GM12891 (cell line): ENCODE measurements around the gene CDH4.

Experiments
- POLR2A ChIP-seq: IDR thresholded peaks from 2 replicates; pipeline ENCODE4 v1.6.1; 2011; ENCODE audit warnings: low read depth, low read length, control low read depth
- TAF1 ChIP-seq: IDR thresholded peaks from 2 replicates; pipeline ENCODE4 v1.6.1; 2011; ENCODE audit warnings: low read depth, low read length, control low read depth

- TF ChIP-seq POLR2A (no peak), TAF1 (no peak)
Observed at GRCh38 chr20:61626412-61626811, 374.4 kb downstream of the CDH4 start.
